HL-60 (cell line): Measurements from ENCODE around the gene ABCC1.

Experiments
- DNase-seq, 2 experiments: peaks; one replicate each; pipeline ENCODE4 v3.0.0-alpha.2; 2010 to 2020; ENCODE audit warnings: low read depth in 1 of 2, low spot score in 1 of 2
- H3K27ac ChIP-seq: fragments of 250-450 bp; sonication (Bioruptor Pico); replicated peaks from 2 replicates; pipeline ENCODE4 v1.5.1; 2020; ENCODE audit warnings: mild to moderate bottlenecking, moderate library complexity
- H3K27me3 ChIP-seq: fragments of 250-450 bp; sonication (Bioruptor Pico); 2 replicates; pipeline ENCODE4 v1.5.1; 2021; ENCODE audit warnings: mild to moderate bottlenecking, moderate library complexity; ENCODE audit not compliant: insufficient read depth, poor library complexity, severe bottlenecking
- H3K4me3 ChIP-seq: replicated peaks from 2 replicates; pipeline ENCODE4 v1.5.1; 2011; ENCODE audit warnings: mild to moderate bottlenecking, control low read depth, low read length; ENCODE audit not compliant: insufficient read depth
- CTCF ChIP-seq: IDR thresholded peaks from one replicate; pipeline ENCODE4 v1.5.1; 2011; ENCODE audit warnings: low read length, control low read depth, inconsistent platforms; ENCODE audit not compliant: insufficient read depth
- GABPA ChIP-seq: IDR thresholded peaks from 2 replicates; pipeline ENCODE4 v1.6.1; 2012; ENCODE audit warnings: low read depth
- POLR2AphosphoS5 ChIP-seq: IDR thresholded peaks from 2 replicates; pipeline ENCODE4 v1.6.1; 2012; ENCODE audit warnings: low read depth
- REST ChIP-seq: IDR thresholded peaks from 2 replicates; pipeline ENCODE4 v1.6.1; 2012; ENCODE audit warnings: low read depth; ENCODE audit not compliant: insufficient replicate concordance
- SPI1 ChIP-seq: IDR thresholded peaks from 2 replicates; pipeline ENCODE4 v1.6.1; 2012; ENCODE audit warnings: low read depth, mild to moderate bottlenecking, borderline replicate concordance

The ABCC1 gene

GRCh38 chr16:16111639-16112038 is 162.2 kb downstream of the ABCC1 start:
- DNase-seq, result no peak
- H3K27ac ChIP-seq, result no peak overlapping the region
- H3K27me3 ChIP-seq, result no peaks in the 10 kb centered on the region
- no peak for TF ChIP-seq POLR2AphosphoS5
- no peak for TF ChIP-seq CTCF
- no peak for TF ChIP-seq REST
- no peak for TF ChIP-seq SPI1
- TF ChIP-seq GABPA, result no peak
- no peak overlapping the region for H3K4me3 ChIP-seq

GRCh38 chr16:16112450-16113053 is 163.1 kb downstream of the ABCC1 start:
- no peak for TF ChIP-seq GABPA
- no peak for TF ChIP-seq SPI1
- TF ChIP-seq POLR2AphosphoS5, result no peak
- TF ChIP-seq CTCF, result no peak
- TF ChIP-seq REST, result no peak
- Histone ChIP-seq H3K27ac (no peak overlapping the region), H3K27me3 (no peaks in the 10 kb centered on the region), H3K4me3 (no peak overlapping the region)
- no peak for DNase-seq

GRCh38 chr16:16113076-16113475 is 163.7 kb downstream of the ABCC1 start:
- H3K4me3 ChIP-seq, result no peak overlapping the region
- no peaks in the 10 kb centered on the region for H3K27me3 ChIP-seq
- TF ChIP-seq SPI1, result no peak
- no peak for TF ChIP-seq POLR2AphosphoS5
- TF ChIP-seq GABPA, result no peak
- TF ChIP-seq REST, result no peak
- no peak for TF ChIP-seq CTCF
- no peak overlapping the region for H3K27ac ChIP-seq
- no peak for DNase-seq
